GM12892 (cell line): Measurements from ENCODE around the gene FAM156B.
"Not testable (repeated sequence)": the region's sequence is repeated elsewhere in the genome, so short reads cannot be mapped to it uniquely, and the experiment has no call there.

Source experiments
- POLR2A ChIP-seq: IDR thresholded peaks from 2 replicates; pipeline ENCODE4 v1.6.1; 2011; ENCODE audit warnings: low read depth, low read length, control low read depth
- POLR2AphosphoS5 ChIP-seq: IDR thresholded peaks from 2 replicates; pipeline ENCODE4 v1.6.1; 2011; ENCODE audit warnings: low read depth, low read length, control low read depth
- TAF1 ChIP-seq: IDR thresholded peaks from 2 replicates; pipeline ENCODE4 v1.6.1; 2011; ENCODE audit warnings: low read depth, mild to moderate bottlenecking, control low read depth, low read length, borderline replicate concordance

GRCh38 chrX:52941728-52942127, 44.6 kb downstream of the FAM156B start:
- TF ChIP-seq POLR2A, POLR2AphosphoS5, TAF1: not testable (repeated sequence)
